ENCODE data around the gene ICA1. TPM values are rescaled to one million over a fixed set of nuclear protein-coding genes. Genes with fewer than 3 reads are reported as not detected.

ICA1 gene
- total RNA-seq, 1 donor from 2014 or later: 28.0 TPM

DNA sequence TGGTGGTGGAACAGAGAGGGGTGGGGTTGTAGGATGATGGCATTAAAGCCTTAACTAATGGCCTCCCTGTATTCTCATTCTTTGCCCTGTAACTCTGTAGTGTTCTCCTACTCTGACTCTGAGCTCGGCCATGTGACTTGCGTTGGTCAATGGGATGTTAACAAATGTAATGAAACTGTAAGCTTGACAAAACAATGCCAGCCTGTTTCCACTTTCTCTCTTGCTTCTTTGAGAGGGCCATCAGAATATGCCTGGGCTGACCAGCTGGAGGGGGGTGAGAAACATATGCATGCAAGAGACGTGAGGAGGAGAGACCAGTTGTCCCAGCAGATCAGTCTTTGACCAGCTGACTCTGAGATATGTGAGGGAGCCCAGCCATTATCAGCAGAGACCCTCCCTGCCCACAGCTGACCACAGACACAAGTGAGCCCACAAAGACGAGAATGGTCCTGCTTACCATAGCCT is 100.6 kb downstream of the ICA1 start:
- peak in 1 of 2 donors; percentile 38 for DNase-seq (ENCODE audit: low read depth in 2 of 2)

DNA sequence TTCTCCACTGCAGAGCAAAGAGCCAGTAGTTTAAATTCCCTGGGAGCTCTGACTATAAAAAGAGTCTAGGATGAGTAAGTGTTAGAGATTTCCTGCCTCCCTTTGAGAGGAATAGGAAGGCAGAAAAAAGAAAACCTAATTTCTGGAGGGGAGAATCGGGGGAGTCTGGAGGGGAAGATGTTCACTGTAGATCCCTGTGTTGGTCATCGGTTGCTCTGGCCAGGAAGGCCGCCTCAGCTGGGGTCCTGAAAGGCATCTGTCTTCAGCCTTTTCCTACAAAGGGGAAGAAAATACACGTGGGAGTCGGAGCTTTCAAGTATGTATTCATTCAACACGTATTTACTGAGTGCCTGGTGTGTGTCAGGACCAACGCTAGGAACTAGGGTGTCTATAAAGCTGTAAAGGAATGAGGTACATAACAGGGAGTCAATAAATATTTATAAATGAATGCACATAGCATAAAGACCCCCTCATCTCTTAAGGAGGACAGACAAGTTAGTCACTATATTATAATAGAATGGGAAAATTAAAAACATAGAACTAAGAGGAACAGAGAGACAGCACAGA is 101.1 kb downstream of the ICA1 start:
- peak in 1 of 2 donors; percentile 26 for DNase-seq (ENCODE audit: low read depth in 2 of 2)

DNA sequence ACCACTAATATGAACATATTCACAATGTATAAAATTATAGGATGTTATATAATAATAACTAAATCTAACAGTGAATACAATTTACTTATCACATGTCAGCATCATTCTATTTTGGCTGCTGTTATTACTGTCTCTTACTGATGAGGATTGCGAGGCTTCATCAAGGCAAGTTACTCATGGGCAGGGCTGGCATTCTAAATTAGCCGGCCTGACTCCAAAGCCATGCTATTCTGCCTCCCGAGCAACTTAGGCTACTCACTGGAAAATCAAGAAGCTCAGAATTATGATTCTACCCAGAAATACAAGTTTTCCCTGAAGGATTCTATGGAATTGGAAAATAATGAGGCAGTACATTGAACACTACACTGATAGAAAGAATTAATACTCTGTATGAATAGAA is 101.7 kb downstream of the ICA1 start:
- no peak for DNase-seq (ENCODE audit: low read depth in 2 of 2)

DNA sequence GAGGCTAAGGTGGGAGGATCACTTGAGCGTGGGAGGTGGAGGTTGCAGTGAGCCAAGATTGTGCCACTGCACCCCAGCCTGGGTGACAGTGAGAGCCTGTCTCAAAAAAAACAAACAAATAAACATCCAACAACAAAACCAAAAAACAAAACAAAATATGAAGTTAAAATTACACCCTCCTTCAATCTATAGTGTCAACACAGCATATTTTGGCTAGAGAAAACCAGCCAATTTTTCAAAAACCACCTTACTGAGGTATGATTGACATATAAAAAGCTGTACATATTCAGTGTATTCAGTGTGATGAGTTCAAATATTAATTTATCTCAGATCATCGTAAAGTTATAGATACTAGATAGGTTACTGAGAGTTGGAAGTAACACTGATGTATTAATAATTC is 102.4 kb downstream of the ICA1 start:
- DNase-seq (ENCODE audit: low read depth in 2 of 2): no peak

DNA sequence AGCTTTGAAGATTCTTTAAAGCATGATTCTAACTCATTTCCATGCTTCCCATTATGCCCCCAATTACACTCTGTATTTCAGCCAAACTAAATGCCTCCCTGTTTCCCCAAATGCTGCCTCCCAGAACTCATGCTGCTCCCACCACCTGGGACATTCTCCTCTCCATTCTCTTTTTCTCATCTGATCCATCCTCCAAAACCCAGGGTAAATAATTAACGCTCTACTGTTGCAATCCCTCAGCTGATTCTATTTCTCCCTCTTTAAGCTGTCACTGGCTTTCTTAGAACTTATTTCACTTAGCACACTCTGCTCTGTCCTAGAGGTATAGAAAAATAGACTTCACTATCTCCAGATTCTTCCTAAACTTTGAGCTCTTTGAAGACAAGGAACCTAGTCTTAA is 104.7 kb downstream of the ICA1 start:
- DNase-seq (ENCODE audit: low read depth in 2 of 2): no peak

DNA sequence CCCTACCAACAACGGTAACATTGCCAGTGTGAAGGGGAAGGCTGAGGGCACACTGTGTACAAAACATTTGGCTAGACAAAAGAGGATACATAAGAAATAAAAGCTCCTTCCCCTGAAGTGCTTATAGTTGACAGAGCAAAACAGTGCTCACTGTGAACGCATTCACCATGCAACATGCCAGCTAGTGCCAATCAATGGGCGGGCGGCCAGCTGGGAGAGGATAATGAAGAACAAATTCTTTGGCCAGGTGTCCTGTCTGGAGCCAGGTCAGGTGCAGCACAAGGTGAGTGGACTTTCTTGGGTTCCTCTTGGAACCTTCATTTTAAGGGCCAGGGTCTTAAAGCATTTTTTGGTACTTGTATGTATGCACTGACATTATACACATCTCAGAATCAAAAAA is 106.1 kb downstream of the ICA1 start:
- DNase-seq (ENCODE audit: low read depth in 2 of 2): no peak

DNA sequence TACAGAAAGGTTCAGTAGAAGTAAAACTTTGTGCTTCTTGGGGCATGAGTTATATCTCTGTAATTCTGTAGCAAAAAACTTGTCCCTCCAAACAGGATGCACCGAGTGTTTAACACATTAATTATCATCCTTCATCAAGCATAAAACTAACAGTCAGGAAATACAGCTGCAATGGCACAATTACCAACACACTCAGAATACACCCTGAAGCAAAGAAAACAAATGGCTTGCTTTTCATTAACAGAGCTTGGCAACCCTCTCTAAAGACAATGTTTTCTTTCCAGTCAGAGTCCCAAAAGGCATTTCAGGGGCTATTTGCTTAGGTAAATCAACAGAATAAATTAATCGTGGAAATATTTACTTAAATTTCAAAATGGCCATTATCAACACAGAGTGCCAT is 107.7 kb downstream of the ICA1 start:
- no peak for DNase-seq (ENCODE audit: low read depth in 2 of 2)

DNA sequence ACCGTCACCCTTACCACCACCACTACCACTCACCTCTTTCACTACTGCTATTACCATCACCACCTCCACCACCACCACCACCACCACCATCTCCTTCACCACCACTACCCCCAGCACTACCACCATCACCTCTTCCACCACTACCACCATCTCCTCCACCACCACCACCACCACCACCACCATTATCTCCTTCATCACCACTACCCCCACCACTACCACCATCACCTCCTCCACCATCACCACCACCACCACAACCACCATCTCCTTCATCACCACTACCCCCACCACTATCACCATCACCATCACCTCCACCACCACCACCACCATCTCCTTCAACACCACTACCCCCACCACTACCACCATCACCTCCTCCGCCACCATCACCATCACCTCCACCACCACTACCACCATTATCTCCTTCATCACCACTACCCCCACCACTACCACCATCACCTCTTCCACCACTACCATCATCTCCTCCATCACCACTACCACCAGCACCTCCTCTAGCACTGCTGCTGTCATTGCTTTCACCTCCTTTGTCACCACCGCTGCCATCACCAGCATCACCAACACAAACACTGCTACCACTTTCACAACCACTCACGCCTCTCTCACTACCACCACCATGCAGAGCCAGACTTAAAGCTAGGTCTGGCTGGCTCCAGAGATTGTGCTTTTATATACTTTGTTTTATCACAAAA is 109.3 kb downstream of the ICA1 start:
- no peak for DNase-seq (ENCODE audit: low read depth in 2 of 2)

DNA sequence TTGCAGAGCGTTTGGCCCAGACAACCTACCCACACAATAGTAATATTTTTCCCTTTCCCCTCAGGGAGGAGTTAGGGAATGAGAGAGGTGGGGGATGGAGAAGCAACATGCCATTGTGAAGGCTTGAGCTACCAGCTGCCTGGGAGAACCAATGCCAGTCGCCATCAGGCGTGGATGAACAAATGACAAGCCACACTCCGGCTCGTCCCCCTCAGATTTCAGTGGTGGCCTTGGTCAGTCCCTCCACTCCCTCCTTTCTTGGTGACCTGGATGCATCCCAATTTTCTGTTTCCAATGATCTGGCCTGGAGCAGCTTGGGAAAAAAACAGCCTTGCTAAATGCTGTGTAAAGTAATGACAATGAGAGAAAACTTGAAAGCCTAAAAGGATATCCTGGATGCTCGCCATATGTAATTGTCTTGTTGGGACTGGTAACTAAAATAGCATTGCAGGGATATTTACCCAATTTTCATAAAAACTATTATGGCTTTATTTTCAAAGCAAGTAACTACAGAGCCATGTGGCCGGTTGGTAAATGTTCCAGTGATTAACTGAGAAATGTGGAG is 110.7 kb downstream of the ICA1 start:
- DNase-seq (ENCODE audit: low read depth in 2 of 2): no peak

DNA sequence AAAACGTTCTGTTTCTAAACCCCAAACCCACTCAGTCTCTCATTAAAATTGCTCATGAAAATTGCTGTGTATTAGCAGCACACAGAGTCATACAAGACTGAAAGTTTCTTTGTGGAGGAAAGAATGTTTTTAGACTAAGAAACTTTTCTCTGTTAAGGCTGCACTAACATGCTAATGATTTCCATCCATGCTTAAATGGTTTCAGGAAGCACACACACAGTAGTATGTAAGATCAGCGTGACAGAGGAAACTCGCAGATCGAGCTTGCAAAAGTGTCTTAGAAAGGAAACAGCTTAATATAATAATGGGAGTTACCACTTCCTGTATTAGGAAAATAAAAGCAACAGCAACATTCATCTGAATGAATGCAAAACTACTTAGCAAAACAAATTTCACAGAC is 112.7 kb downstream of the ICA1 start:
- DNase-seq (ENCODE audit: low read depth in 2 of 2): peak; percentile 14 to 65

DNA sequence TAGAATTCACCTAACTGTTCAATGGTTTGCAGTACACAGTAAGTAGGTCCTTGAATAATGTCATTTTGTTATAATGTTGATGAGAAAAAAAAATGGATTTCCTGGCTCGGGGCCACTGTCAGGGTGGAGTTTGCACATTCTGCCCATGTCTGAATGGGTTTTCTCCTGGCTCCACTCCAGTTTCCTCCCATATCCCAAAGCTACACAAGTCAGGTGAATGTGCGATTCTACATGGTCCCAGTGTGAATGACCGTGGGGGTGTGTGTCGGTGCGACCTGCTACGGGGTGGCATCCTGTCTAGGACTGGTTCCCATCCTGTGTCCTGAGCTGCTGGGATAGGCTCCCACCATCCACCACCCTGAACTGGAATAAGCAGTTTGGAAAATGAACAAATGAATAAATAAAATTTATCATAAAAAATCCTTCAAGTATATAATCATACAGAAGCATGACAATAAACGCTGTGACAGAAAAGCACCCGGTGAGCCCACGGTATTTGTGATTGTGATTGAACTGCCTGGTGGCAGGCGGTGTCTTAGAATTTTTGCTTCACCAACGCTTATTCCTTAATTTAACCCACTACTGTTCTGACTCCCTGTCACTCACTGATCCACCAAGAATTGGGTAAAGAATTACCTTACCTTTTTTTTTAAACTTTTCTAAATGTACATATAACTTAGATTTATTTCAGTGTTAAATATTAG is 114.1 kb downstream of the ICA1 start:
- peak; percentile 26 to 61 for DNase-seq (ENCODE audit: low read depth in 2 of 2)

DNA sequence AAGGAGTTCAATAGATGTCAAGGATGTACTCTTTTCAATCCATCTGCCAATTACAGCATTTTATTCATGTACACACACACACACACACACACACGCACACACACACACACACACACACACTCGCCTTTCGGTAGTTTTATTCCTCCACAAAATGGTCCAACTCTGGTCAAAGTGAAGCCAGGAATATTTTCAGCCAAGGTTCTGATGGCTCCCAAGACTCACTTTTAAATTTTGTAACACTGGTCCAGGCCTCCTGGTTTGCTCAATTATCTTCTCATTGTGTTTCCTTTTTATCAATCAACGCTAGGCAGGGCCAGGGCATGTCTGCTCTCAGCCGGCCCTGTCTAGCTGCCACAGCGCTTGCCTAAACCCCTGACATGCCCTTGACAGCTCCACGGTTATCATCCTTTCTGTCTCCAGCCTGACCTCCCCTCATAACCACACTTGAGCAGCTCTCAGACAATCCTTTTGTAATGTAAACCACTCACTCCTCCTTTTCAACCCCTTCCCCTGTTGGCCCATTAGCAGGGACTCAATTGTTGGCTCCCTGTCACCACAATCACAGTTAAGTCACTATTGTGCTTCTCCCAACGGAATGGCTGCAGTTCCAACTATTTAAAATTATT is 115.1 kb downstream of the ICA1 start:
- no peak for DNase-seq (ENCODE audit: low read depth in 2 of 2)

DNA sequence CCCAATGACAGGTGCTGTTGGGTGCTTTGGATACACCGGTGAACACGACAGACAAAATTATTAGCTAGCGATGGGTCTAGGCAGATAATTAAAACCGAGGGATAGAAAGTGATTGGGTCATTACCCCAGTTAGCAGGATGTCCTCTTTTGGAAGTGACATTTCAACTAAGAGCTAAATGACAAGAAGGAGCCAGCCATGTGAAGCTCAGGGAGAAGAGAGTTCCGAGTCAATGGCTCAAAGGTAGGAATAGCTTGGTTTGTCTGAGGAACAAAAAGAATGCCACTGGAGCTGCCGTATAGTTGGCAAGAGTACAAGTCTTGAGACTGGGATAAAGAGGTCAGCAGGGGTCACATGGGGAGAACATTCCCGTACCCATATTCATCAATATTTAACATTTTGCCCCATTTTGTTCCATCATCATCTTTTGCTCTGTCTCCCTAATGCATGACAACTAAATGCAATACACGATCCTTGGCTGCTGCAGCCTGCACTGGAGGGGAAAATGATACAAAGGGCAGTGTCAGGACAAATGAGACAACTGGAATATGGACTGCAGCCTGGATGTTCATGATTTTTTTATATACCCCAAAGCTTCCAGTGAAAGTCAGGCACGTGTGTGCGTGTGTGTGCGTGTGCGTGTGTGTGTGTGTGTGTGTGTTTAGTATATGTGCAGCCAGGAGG is 115.7 kb downstream of the ICA1 start:
- no peak for DNase-seq (ENCODE audit: low read depth in 2 of 2)

DNA sequence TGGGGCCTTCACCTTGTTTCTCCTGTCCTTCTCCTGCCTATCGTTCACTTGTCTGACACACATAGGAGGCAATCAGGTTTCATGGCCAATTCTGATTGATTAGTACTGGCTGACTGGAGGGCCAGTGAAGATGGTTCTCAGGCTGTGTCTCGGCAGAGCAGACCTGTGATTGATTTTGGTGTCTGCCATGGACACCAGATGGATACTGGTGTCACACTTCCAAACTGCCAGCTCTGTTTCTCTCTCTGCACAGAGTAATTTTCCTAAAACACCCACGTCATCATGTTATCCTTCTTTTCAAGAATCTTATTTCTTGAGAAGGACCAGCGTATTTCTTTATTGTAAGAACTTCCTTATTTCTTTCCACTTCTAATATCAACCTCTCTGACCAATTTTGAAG is 117.1 kb downstream of the ICA1 start:
- DNase-seq (ENCODE audit: low read depth in 2 of 2): no peak

DNA sequence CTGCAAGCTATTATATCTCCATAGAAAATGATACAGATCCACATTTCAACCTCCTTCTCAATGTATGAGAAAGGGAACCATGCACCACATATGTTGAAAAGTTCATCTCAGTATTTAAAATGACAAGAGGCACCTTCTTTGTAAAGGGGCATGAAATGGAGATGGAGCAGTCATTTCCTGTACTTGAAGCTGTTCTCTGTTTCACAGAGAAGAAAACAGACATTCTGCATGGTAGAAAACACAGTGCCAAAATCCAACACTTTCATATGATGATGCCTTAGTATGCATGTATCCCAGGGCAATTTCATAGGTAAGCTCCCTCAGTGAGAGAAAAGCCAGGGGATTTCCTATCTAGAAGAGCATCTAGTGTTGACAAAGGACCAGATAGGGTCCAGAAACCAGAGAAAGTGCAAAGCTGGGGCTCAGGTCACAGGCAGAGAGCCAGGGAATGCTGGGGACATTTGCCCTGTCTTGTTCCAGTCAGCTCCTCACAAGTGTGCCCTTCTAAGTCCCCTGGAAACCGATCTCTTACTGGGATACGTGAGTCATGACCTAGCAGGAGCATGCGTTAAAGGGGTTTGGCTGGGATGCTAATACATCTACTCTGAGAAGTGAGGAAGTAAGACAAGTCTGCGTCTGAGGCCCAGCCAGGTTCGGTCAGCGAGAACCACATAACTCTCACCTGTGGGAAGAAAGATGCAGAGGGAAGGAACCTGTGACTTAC is 118.7 kb downstream of the ICA1 start:
- DNase-seq (ENCODE audit: low read depth in 2 of 2): no peak

DNA sequence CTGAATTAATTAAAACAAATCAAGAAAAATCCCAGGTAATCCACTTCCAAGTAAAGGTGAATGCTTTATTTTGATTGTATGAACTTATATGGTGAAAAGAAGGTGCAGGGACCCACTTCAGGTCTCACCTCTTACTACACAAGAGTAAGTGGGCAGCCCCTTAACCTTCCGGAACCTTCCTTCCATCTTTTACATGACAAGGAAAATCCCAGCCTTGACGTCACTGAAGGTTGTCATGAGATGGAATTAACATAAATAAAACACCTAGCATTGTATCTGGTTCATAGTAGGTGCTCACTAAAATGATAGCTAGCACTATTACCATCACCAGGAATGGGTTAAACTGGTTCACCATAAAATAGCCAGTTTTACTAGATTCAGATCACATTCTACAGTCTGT is 119.5 kb downstream of the ICA1 start:
- no peak for DNase-seq (ENCODE audit: low read depth in 2 of 2)

DNA sequence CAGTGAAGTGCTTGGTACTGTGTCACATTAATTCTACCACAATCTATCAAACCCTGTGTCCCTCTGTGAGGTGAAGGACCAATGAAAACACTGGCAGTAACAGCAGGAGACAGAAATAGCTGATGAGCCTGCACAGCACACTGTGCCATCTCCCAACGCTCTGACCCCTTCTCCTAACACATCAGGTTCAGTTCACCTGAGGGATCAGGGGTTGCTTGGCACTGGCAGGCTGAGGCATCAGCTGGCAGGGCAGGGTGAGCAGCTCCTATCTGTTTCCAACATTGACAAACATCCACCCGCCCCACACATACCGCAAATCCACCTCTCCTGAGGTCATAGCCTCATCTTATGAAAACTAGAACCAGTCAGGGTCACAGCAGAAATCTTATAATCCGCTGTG is 120.9 kb downstream of the ICA1 start:
- DNase-seq (ENCODE audit: low read depth in 2 of 2): no peak

DNA sequence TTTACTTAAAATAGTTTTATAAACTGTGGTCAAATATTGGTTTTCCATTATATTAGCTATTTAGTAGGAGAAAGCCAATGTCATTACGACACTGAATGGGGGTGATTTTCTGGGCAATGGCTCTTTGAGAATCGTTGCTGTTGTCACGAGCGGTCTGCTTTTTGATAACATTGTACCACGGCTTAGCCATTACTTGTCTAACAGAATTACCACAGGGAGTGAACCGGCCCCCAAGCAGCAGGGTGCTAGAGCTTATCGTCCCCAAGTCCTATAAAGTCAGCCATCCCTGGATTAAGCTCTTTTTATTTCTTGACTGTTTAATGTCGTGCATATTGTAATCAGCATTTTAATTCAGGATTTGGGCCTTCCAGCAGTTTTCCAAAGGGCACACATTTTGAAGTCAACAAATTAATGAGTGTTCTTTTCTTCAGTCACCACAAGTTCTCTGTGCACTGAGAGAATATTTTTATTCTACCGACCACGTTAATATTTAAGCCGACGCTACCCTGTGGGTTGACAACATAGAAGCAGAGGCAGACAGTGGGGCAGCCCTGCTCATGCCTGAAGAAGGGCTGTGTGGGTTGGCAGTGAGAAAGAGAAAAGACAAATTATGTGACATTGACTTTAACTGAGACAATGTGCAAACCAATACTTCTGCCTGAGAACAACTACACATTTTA is 125.8 kb downstream of the ICA1 start:
- DNase-seq (ENCODE audit: low read depth in 2 of 2): no peak

DNA sequence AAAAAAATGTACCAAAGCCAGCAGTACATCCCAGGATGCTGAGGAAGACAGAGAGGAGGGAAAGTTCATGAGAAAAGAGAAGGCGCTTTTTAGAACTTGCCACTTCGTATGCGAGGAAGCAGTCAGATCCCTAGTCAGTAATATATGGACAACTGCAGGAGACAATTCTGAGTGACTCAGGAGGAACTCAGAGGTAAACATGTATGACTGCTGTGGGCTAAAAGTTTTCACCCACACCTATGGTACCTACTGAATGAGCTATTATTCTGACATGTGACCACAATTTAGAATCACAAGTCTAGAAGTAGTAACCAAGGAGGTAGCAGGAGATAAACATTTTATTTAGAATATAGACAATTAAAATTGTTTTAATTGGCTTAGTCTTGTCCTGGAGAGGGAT is 126.5 kb downstream of the ICA1 start:
- DNase-seq (ENCODE audit: low read depth in 2 of 2): no peak

DNA sequence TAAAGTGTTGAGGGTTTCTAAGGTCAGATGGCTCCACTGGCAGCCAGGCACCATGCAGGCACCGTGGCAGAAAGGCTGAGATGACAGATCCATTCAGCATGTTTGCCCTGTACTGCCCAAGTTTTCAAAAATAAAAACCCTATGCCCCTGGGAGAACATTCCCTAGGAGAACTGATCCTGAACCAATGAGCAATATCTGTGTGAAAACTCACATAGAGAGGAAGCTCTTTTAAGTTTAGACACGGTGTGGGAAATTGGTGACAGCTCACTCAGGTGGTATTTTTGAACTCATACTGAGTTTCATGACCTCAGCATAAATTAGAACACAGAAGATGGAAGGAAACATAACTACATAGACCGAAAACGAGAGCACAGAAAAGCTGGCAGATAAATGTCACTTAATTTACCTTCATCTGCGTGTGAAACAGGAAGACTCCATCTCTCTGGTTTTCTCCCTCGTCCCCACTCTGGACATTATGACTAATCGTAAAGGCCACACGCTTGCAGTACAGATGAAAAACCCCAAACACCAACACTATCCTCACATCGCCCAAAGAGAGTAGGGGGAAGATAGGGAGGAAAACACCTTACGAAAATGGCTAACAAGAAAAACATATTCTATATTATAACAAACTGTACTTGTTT is 127.8 kb downstream of the ICA1 start:
- DNase-seq (ENCODE audit: low read depth in 2 of 2): no peak

Data from dermis microvascular lymphatic vessel endothelial cell (primary cell).